ENCODE results near the gene GIT1.

The GIT1 gene

DNA sequence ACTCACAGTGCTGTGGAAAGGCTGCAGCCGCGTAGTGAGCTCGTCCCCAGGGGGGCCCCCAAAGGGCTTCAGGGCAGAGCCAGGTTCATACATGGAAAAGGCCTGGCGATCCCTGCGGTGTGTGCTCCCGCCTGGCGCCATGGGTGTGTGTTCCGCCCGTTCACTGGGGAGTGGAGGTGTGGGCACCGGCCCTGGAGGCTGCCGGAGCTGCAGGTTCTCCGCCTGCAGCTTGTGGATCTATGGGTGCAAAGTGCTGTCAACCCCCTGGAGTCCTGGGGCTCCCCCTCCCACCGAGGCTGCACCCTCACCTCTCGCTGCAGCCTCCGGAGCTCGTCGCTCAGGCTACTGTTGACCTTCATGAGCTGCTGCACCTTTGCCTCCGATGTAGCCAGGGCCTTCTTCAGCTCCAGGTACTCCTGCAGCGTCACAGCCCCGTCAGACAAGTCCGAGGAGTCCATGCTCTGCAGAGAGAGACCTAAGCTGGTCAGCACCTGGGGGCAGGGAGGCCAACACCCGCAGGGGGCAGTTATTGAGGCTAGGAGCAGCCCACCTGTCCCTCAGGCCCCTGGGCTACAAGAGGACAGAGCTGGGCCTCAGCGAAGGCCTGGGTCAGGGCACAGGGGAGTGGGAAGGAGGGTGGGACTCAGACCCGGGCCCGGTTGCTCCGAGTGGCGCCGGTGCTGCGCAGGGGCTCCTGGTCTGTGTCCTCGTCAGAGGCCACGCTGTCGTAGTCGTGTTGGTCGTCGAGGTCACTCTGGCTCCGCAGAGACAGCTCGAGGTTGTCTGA is 13.0 kb downstream of the GIT1 start:
- no peak overlapping the region for H3K4me3 ChIP-seq (IDR thresholded peaks at IDR 0.05; ENCODE audit: insufficient read depth, low read depth, low read length)
- H3K36me3 ChIP-seq (ENCODE audit: insufficient read depth), result no peaks in the 10 kb centered on the region
- H3K4me1 ChIP-seq (ENCODE audit: low read depth, poor library complexity, severe bottlenecking), result peaks cover 11% of the 10 kb centered on the region
- no peaks in the 10 kb centered on the region for H4K20me1 ChIP-seq (ENCODE audit: insufficient read depth)
- H3K79me2 ChIP-seq (ENCODE audit: insufficient read depth, low read depth), result no peaks in the 10 kb centered on the region
- no peak overlapping the region for H3K4me2 ChIP-seq
- H3K27me3 ChIP-seq (ENCODE audit: insufficient read depth, low read depth), result no peaks in the 10 kb centered on the region
- TF ChIP-seq, protein P1, sequence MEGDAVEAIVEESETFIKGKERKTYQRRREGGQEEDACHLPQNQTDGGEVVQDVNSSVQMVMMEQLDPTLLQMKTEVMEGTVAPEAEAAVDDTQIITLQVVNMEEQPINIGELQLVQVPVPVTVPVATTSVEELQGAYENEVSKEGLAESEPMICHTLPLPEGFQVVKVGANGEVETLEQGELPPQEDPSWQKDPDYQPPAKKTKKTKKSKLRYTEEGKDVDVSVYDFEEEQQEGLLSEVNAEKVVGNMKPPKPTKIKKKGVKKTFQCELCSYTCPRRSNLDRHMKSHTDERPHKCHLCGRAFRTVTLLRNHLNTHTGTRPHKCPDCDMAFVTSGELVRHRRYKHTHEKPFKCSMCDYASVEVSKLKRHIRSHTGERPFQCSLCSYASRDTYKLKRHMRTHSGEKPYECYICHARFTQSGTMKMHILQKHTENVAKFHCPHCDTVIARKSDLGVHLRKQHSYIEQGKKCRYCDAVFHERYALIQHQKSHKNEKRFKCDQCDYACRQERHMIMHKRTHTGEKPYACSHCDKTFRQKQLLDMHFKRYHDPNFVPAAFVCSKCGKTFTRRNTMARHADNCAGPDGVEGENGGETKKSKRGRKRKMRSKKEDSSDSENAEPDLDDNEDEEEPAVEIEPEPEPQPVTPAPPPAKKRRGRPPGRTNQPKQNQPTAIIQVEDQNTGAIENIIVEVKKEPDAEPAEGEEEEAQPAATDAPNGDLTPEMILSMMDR (conservative IDR thresholded peaks at IDR 0.05; ENCODE audit: low read depth, low read length), result no peak
- H2AFZ ChIP-seq (ENCODE audit: low read depth), result no peak overlapping the region
- no peak overlapping the region for H3K27ac ChIP-seq
- no peak overlapping the region for H3K9ac ChIP-seq

DNA sequence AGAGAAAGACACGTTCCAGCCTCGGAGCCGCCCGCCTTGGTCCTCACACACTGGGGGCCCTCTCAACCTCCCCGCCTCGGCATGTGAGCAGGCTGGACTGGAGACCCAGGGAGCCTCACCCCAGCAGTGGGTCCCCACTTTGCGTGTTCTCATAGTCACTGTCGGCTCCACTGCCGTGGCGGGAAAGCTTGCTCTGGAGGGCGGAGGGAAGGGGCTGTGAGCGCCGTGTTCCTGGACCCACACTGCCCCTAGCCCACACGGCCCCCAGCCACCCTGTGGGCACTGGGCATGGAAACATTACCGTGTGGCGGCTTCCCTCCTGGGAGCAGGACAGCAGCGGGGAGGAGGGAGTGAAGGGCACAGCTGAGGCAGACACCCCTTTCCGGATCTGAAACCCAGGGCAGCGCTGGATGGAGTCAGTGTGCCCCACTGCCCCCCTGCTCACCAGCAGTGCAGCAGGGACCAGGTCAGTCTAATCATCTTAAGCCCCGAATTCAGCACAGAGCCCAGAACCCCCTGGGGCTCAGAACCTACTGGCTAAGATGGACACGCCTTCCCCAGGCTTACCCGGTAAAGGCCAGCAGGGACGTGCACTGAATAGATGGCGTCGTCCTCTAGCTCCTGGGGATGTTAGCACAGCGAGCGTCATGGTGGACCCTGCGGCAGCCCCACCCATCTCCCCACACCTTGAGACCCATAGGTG is 13.8 kb downstream of the GIT1 start:
- no peak overlapping the region for H3K4me2 ChIP-seq

DNA sequence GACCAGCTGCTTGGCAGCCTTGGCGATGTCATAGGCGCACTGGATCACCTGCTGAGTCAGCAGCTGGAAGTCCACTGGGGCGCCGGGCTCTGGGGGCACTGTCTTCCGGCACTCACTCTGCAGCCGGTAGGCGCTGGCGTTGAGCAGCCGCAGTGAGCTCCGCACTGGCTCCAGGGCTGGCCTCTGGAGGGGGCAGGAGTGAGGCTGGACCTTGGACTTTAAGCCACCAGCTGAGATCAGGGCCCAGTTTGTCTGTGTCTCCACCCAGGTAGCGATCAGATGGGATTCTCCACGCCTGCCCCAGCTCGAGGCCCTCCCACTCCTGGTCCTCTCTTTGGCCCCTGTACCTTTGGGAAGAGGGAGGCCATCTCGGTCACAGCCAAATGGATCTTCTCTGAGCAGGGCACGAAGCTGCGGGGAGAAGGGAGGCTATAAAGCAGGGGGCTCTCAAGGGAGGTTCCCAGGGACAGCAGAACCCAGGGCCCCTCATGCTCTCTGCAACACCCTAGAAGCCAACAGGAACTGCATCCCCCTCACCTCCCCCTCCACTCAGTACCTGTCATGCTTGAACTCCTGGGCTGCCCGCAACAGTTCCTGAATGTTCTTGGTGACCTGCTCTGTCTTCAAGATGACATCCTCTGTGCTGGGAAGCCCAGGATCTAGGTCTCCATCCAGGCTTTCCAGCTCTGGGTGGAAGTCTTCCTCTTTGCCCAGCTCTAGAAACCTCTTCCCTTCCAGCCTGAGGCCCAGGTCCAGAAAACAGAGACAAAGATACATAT is 14.5 kb downstream of the GIT1 start:
- H3K27ac ChIP-seq, result no peak overlapping the region
- no peak overlapping the region for H2AFZ ChIP-seq (ENCODE audit: low read depth)
- peaks cover under 1% of the 10 kb centered on the region for H3K4me1 ChIP-seq (ENCODE audit: low read depth, poor library complexity, severe bottlenecking)
- no peaks in the 10 kb centered on the region for H3K36me3 ChIP-seq (ENCODE audit: insufficient read depth)
- TF ChIP-seq, protein P1 (conservative IDR thresholded peaks at IDR 0.05; ENCODE audit: low read depth, low read length), result no peak
- H4K20me1 ChIP-seq (ENCODE audit: insufficient read depth), result no peaks in the 10 kb centered on the region
- H3K27me3 ChIP-seq (ENCODE audit: insufficient read depth, low read depth), result no peaks in the 10 kb centered on the region
- H3K4me2 ChIP-seq, result no peak overlapping the region
- H3K79me2 ChIP-seq (ENCODE audit: insufficient read depth, low read depth), result no peaks in the 10 kb centered on the region
- no peak overlapping the region for H3K9ac ChIP-seq
- H3K4me3 ChIP-seq (IDR thresholded peaks at IDR 0.05; ENCODE audit: insufficient read depth, low read depth, low read length), result no peak overlapping the region

More for the DNA sequence above, 13.8 kb downstream of the GIT1 start:
- H3K27me3 ChIP-seq (ENCODE audit: insufficient read depth, low read depth), result no peaks in the 10 kb centered on the region
- no peak overlapping the region for H3K9ac ChIP-seq
- TF ChIP-seq, protein P1 (conservative IDR thresholded peaks at IDR 0.05; ENCODE audit: low read depth, low read length), result no peak
- no peak overlapping the region for H2AFZ ChIP-seq (ENCODE audit: low read depth)
- H3K79me2 ChIP-seq (ENCODE audit: insufficient read depth, low read depth), result no peaks in the 10 kb centered on the region
- H3K4me1 ChIP-seq (ENCODE audit: low read depth, poor library complexity, severe bottlenecking), result peaks cover 4% of the 10 kb centered on the region
- no peak overlapping the region for H3K4me3 ChIP-seq (IDR thresholded peaks at IDR 0.05; ENCODE audit: insufficient read depth, low read depth, low read length)
- H4K20me1 ChIP-seq (ENCODE audit: insufficient read depth), result no peaks in the 10 kb centered on the region
- no peak overlapping the region for H3K27ac ChIP-seq
- H3K36me3 ChIP-seq (ENCODE audit: insufficient read depth), result no peaks in the 10 kb centered on the region

DNA sequence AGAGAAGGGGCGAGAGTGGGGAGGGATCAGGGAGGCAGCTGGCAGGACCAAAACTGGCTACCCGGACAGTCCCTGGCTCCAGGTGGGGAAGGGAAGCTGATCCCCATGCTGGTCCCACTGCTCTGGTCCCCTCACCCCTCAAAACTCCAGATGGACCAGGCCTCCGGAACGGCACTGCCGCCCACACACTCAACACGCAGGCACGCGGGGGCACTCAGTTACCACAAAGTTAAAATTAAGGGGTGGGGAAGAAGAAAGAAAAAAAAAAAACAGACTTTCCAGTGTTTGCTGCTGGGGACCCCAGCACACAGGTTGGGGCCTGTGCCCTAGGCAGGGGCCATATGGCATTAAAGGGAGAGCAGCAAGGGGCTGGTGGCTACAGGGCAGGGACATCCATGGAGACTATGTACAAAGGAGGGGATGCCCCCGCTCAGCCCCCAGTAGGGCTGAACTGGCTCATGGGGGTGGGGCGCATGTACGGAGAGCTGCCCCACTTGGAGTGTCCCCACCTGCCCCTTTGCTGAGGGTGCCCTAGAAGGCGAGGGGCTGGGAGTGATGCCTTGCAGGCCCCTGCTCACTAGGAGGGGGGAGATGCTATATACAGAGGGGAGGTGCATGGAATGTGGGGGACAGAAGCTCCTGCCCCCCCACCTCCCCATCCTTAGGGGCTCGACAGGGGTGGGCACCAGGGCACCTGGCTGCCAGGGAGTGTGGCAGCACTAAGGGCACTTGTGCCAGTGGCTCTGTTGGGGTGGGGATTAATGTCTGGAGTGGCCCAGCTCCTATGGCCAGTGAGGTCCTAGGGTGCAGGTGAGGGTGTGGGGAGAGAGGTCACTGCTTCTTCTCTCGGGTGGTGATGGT is 15.3 kb downstream of the GIT1 start:
- Histone ChIP-seq H3K27me3 (ENCODE audit: insufficient read depth, low read depth) (no peaks in the 10 kb centered on the region), H2AFZ (ENCODE audit: low read depth) (no peak overlapping the region), H3K27ac (no peak overlapping the region), H3K36me3 (ENCODE audit: insufficient read depth) (no peaks in the 10 kb centered on the region), H3K79me2 (ENCODE audit: insufficient read depth, low read depth) (no peaks in the 10 kb centered on the region), H3K4me3 (IDR thresholded peaks at IDR 0.05; ENCODE audit: insufficient read depth, low read depth, low read length) (no peak overlapping the region), H4K20me1 (ENCODE audit: insufficient read depth) (no peaks in the 10 kb centered on the region), H3K4me2 (no peak overlapping the region), H3K9ac (no peak overlapping the region), H3K4me1 (ENCODE audit: low read depth, poor library complexity, severe bottlenecking) (peaks cover 8% of the 10 kb centered on the region)
- TF ChIP-seq, protein P1 (conservative IDR thresholded peaks at IDR 0.05; ENCODE audit: low read depth, low read length), result no peak

All from KMS-11 (cell line).